ENCODE measurements around the gene RGL1.

DNA sequence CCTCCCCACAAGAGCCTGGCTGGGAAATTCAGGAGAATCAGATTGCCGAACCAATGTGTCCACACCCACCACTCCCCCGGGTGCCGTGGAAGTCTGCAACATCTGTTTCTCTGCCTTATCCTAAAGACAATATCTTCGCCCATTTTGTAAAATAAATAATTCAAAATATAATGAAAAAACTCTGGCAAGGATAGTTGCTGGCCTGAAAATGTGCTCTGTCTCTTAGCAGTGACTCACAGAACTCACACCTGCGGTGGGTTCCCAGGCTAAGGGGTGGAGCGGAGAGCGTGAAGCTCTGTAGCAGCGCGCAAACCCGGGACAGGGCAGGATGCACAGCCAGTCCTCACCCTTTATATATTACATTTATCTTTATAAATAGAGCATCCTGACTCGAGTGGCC lies 132.7 kb downstream of the RGL1 start:
- TF ChIP-seq, protein P1, sequence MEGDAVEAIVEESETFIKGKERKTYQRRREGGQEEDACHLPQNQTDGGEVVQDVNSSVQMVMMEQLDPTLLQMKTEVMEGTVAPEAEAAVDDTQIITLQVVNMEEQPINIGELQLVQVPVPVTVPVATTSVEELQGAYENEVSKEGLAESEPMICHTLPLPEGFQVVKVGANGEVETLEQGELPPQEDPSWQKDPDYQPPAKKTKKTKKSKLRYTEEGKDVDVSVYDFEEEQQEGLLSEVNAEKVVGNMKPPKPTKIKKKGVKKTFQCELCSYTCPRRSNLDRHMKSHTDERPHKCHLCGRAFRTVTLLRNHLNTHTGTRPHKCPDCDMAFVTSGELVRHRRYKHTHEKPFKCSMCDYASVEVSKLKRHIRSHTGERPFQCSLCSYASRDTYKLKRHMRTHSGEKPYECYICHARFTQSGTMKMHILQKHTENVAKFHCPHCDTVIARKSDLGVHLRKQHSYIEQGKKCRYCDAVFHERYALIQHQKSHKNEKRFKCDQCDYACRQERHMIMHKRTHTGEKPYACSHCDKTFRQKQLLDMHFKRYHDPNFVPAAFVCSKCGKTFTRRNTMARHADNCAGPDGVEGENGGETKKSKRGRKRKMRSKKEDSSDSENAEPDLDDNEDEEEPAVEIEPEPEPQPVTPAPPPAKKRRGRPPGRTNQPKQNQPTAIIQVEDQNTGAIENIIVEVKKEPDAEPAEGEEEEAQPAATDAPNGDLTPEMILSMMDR (IDR thresholded peaks at IDR 0.05; ENCODE audit: poor library complexity) = no peak
- no peak for TF ChIP-seq EZH2 (IDR thresholded peaks at IDR 0.05; ENCODE audit: borderline replicate concordance)
